ENCODE results near the gene MTNR1A.

GRCh38 chr4:186551849-186552248 is 3.5 kb downstream of the MTNR1A start:
- TF ChIP-seq EP300 (IDR thresholded peaks at IDR 0.05) (no peak), POLR2A (IDR thresholded peaks at IDR 0.05; ENCODE audit: low read length) (no peak), JUNB (IDR thresholded peaks at IDR 0.05) (no peak), MAZ (IDR thresholded peaks at IDR 0.05; ENCODE audit: borderline replicate concordance, low read depth, low read length) (no peak), RAD21 (conservative IDR thresholded peaks at IDR 0.05 in 1 of 2, IDR thresholded peaks at IDR 0.05 in 1 of 2) (no peak), MYC (IDR thresholded peaks at IDR 0.05; ENCODE audit: borderline replicate concordance, low read length) (no peak), FOXS1 (CRISPR knock-in tag; IDR thresholded peaks at IDR 0.05) (no peak), CEBPB (IDR thresholded peaks at IDR 0.05) (no peak)
- TF ChIP-seq, protein P1, sequence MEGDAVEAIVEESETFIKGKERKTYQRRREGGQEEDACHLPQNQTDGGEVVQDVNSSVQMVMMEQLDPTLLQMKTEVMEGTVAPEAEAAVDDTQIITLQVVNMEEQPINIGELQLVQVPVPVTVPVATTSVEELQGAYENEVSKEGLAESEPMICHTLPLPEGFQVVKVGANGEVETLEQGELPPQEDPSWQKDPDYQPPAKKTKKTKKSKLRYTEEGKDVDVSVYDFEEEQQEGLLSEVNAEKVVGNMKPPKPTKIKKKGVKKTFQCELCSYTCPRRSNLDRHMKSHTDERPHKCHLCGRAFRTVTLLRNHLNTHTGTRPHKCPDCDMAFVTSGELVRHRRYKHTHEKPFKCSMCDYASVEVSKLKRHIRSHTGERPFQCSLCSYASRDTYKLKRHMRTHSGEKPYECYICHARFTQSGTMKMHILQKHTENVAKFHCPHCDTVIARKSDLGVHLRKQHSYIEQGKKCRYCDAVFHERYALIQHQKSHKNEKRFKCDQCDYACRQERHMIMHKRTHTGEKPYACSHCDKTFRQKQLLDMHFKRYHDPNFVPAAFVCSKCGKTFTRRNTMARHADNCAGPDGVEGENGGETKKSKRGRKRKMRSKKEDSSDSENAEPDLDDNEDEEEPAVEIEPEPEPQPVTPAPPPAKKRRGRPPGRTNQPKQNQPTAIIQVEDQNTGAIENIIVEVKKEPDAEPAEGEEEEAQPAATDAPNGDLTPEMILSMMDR (IDR thresholded peaks at IDR 0.05): no peak

Data from A549 (cell line).